Stimulated activated CD8-positive, alpha-beta memory T cell treated with anti-CD3 and anti-CD28 coated beads, Interleukin-12 subunit alpha, Interleukin-12 subunit beta, amount 100 ng/mL, for 1 hour (primary cell): ENCODE results near the gene CDH13.

Experiments used
- DNase-seq: peaks from one replicate; pipeline ENCODE4 v3.0.0-alpha.2; 2020; ENCODE audit warnings: low read depth

Gene CDH13

GRCh38 chr16:83356266-83356665 is 729.5 kb downstream of the CDH13 start:
- no peak for DNase-seq

GRCh38 chr16:83356986-83357385 is 730.2 kb downstream of the CDH13 start:
- no peak for DNase-seq

DNA sequence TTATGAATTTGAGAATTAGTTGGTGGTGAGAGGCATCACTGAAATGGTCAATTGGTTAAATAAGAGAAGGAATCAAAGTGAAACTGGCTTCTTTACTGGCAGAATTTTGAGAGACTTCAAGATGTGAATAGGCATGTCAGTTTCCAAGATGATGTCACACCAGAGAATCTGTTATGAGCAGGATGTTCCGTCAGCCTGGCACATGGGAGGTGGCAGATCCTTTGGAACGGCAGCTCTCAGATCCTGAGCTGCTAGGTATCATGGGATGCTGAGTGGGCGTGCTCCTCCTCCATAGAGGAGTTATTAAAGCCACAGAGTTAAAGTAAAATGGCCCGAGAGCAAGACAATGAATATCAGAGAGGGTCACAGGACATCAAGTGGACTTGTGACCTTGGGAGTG is 736.8 kb downstream of the CDH13 start:
- no peak for DNase-seq

DNA sequence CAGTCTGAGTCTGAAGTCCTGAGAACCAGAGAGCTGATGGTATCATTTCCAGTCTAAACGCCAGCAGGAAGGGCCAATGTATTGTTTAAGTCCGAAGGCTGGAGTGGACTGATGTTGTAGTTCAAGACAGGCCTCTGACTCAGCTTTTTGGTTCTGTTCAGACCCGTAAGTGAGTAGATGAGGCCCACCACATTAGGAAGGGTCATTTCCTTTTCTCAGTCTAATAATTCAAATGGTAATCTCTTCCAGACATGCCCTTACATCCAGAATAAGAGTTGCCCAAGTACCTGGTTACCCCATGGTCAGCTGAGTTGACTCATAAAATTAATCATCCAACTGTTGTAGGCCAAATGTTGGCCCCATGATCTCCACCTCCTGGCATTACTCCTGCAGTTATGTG is 738.4 kb downstream of the CDH13 start:
- DNase-seq = no peak

GRCh38 chr16:83366228-83366627 is 739.5 kb downstream of the CDH13 start:
- DNase-seq = no peak

DNA sequence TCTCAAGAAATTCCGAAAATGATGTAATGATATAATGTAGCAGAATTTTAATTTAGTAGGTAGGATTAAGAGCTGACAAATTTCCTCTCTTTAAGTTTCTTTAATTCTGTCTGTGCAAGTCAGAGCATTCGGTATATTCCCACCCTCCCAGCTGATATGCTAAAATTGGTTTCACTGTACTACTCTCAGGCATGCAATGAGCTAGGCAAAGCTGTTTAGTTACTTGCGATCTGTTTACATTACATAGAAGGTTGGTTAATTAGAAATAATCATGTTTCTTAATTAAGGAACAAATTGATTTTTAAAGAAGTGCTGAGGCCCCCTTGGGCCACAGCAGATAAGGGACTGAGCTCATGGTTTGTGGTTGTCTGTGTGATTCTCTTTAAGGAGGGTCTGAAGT is 748.2 kb downstream of the CDH13 start:
- no peak for DNase-seq

- no peak for DNase-seq
Measured at GRCh38 chr16:83389751-83390150, 763.0 kb downstream of the CDH13 start.

DNA sequence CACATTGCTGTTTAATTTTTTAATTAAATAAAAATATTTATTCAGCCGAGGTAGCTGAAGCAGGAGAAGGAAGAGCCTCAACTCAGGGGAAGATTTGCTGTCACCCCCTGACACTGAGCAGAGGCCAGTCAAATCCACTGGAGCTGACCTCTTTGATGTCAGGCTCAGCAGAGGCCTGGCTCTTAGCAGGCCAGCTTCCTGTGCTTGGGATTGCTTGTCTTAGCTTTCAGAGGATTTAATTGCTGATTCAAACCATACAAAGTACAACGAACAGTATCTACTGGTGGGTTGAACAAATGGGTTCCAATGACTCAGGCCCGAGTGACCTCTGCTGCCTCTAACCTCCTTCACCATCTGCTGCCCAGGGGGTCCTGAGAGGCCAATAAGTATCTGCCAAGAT is 764.0 kb downstream of the CDH13 start:
- DNase-seq = no peak

DNA sequence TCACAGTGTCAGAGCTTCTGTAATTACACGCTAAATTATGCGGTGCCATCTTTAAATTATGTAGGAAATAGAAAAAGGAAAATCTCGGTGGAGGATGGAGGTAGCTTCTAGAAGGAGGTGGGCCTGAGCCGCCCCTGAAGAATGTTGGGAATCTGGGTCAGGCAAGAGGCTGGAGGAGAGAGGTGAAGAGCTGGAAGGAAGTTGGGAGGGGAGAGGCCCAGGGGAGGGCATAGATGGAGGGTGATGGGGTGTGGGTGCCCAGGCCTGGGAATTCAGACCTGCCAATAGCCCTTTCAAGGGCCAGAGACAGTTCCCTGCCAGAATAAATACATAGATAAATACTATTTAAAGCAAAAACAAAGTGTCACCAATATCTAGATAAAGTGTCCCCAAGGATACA is 766.0 kb downstream of the CDH13 start:
- no peak for DNase-seq

GRCh38 chr16:83393196-83393981 is 766.6 kb downstream of the CDH13 start:
- DNase-seq = no peak

GRCh38 chr16:83397601-83398291 is 771.0 kb downstream of the CDH13 start:
- DNase-seq = no peak

DNA sequence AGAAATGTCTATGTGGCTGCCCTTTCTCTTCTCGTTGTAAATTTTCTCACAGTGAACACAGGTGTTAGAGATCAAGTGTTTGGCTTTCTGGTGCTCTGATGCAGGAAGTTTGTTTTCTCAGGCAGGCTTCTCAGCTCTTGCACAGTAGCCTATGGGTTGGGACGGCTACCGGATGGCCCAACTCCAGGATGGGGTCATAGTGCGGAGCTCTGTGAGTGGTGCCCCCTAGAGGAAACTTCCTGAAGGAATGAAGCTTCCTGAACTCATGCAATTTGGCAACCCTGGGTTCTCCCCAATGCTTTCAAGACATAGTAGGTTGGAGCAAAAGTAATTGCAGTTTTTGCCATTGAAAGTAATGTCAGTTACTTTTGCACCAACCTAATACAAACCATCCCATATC is 773.5 kb downstream of the CDH13 start:
- no peak for DNase-seq

GRCh38 chr16:83402160-83402814 is 775.5 kb downstream of the CDH13 start:
- DNase-seq = no peak

GRCh38 chr16:83402967-83403366 is 776.2 kb downstream of the CDH13 start:
- no peak for DNase-seq

GRCh38 chr16:83403761-83404160 is 777.0 kb downstream of the CDH13 start:
- DNase-seq = no peak

DNA sequence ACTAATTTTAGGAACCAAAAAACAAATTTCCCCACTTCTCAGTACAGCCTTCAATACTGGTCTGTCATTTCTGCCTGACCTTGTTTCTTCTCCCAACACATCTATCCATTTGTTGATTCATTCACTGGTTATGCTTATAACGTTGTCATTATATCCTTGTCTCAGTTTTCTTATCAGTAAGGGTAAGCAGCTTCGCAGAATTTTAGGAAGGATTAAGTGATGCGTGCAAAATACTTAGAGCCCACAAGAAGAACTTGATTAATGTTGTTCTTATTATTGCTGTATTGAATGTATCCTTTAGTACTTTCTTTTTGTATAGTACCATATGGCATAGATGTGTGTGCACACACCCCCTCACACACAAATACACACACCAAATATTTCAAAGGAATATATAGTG is 777.5 kb downstream of the CDH13 start:
- DNase-seq = no peak

DNA sequence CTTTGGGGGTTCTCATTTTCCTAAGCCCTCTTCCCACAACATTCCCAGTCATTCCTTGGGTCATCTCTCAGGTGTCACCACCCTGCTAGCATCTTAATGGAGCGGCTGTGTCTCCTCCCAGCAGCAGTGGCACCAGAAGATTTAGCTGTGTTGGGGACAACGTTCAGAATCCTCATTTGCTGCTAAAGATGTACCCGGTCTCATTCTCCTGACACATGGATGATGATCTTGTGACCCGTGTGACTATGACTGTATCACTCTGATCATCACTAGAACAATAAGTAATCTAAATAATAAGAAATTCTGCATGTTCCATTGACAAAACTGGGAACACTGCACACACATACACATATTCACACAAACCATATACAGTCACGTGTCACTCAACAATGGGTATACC is 781.2 kb downstream of the CDH13 start:
- no peak for DNase-seq

- no peak for DNase-seq
Measured at GRCh38 chr16:83409347-83409746, 782.6 kb downstream of the CDH13 start.

DNA sequence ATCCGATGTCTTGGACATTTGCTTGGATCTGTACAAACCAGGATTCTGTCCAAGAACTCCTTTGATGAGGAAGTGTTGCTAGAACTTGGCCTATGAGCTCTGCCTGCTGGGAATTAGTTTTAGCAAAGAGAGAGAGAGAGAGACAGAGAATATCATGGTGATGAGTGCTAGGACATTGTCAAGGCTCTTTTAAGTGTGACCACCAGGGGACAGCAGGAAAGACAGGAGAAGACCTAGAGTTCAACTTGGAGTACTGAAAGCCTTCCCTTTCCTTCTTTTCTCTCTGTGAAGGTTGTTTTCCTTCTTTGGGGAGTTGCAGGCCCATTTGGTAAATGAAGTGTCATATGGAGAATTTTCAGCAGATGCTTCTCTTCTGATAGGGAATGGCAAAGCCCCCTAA is 791.8 kb downstream of the CDH13 start:
- no peak for DNase-seq

- no peak for DNase-seq
Measured at GRCh38 chr16:83420206-83420760, 793.5 kb downstream of the CDH13 start.

DNA sequence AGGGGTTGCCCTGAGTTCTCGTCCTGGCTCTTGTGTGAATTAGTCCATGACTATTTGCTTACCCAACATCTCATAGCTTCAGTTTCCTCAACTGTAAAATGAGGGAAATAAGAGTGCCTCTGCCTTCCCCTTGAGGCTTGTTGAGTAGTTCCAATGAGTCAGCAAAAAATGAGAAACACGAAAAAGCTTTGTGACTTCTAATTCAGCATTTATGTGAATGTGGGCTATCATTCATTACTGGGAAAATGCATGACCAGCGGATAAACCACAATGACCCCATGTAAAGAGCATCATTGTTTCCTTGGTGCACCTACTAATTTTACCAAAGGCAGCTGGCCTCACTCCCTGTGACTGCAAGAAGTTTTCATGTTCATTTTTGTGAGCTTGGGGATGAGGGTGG is 806.4 kb downstream of the CDH13 start:
- no peak for DNase-seq

- DNase-seq = no peak
Measured at GRCh38 chr16:83437036-83437435, 810.3 kb downstream of the CDH13 start.

DNA sequence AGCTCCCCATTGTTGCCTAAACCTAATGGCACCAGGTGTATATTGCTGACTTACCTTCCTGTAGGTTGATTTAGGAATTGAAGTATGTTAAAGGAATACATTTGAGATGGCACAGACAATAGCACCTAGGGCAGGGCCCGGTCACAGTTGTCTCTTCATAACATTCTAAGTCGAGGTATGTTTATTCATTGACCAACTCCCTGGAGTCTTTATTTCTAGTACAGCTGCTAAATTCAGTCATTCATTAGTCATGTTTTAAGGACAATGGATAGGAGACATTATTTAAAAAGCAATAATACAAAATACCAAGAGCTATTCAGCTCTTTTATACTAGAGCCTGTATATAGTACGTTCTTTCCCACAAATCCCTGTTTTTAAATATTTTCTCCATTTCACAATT is 811.6 kb downstream of the CDH13 start:
- DNase-seq = no peak
